CD4-positive, alpha-beta T cell treated with Interleukin-2 at 100 ng/mL for 4 hours (primary cell): ENCODE results near the gene GRIK3.
"Not testable (repeated sequence)": the region's sequence is repeated elsewhere in the genome, so short reads cannot be mapped to it uniquely, and the experiment has no call there.

Experiments
- DNase-seq: peaks from one replicate; pipeline ENCODE4 v3.0.0-alpha.2; 2020; ENCODE audit warnings: low spot score

The GRIK3 gene

DNA sequence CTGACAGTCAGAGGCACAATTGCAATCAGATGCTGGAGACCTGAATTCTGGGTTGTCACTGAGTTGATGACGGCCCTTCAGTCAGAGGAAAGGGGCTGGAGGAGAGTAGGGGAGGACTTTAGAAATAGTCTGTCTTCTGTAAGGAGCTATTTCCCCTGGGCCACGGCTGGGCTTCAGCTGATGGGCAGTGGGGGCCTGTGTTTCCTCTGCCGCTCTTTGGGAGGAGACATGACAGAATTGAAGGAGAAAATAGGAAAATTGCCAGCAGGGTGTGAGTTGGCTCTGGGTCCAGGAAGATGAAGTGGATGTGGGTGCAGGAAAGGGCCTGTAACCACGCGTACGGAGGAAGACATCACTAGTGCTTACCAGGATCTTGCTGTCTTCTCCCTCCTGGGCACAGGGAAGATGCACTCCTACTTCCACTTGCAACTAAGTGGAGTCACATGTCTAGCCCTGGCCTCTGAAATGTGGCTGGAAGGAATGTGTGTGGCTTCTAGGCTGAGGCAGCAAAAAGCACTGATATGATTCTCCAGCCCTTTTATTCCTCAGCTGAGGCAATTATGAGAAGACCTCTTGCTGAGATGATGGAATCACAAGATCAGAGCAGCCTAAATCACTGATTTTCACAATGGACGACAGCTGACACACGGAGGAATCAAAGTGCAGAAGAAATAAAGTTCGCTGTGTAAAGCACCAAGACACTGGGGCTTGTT lies 250.0 kb downstream of the GRIK3 start:
- no peak for DNase-seq

DNA sequence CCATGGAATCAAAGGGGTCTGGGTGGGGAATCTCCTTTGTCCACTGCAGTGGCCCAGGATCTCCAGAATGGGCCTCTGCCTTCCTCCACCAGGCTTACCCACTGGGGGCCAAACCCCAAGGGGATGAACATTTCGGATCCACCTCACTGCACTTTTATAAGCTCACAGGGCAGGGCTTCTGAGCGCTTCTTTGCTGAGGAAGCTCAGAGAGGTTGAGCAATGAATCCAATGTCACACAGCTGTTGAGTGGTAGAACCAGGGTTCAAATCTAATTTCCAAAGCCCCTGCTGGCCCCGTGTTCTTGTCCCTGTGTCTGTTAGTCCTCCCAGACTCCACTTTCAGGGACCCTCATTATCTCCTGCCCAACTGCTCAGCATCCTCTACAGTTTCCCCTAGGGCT lies 250.8 kb downstream of the GRIK3 start:
- DNase-seq = no peak

DNA sequence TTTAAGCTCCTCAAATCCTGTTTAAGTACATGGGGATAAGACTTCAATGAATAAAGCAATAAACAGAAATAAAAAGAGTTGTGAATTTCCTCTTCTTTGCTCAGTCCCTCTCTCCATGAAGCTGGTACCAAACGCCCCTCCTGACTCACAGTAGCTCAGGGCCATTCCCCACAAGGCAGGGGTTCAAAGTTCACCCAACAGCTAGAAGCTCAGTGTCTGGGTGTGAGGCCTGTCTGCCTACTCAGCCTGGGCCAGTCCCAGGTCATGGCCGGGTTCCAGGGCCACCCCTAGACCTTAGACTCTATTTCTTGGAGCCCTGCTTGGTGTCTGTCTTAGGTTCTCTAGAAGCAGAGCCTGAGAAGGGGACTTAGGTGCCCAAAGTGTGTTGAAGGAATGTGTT lies 251.5 kb downstream of the GRIK3 start:
- DNase-seq = no peak

DNA sequence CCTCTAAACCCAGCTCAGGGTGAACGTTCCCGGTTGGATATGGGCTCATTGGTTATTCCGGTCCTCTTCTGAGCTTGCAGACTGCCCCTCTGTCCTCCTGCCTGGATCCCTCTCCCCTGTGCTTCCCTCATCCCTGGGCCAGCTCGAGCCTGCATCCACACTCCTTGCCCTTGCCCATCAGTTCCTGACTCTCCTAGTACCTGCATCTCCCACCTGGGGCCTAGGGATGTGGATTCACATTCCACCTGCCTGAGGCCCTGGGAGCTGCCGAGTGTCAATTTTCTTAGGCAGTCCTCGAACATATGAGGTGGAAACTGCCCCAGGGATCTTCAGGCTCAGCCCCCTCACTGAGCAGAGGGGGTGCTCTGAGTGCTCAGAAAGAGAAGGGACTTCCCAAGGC lies 252.2 kb downstream of the GRIK3 start:
- no peak for DNase-seq

DNA sequence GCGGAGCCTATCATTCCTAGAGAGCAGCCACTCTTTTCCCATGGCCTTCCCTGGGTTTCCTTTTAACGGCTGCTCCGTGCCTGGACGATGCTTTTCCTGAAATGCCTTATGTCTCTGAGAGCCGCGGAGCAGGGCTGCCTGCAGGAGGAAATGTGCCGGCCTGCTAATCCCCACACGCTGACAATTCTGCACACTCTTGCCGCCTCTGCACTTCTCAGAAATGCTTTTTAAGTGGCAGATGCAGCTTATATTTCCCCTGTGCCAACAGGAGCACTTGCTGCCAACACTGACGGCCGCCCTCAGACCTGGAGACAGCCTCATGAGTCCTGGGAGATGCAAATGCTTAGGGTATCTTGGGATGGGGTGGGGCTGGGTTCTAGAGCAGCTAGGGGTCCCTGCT lies 253.2 kb downstream of the GRIK3 start:
- DNase-seq = no peak

DNA sequence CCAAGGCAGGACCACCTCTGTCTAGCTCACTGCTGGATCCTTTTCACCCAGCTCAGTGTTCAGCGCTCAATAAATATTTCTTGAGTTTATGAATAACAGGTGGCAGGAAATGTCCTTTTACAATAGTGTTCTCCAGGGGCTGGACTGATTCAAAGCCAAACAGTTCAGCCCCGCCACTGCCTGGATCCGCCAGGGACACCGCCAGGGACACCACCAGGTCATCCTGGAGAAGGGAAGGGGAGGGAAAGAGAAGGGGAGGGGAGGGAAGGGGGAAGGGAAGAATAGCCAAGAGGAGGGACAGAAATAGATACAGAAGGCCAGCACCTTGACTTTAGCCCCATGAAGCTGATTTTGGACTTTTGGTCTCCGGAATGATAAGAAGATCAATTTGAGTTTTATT lies 255.6 kb downstream of the GRIK3 start:
- DNase-seq = no peak

DNA sequence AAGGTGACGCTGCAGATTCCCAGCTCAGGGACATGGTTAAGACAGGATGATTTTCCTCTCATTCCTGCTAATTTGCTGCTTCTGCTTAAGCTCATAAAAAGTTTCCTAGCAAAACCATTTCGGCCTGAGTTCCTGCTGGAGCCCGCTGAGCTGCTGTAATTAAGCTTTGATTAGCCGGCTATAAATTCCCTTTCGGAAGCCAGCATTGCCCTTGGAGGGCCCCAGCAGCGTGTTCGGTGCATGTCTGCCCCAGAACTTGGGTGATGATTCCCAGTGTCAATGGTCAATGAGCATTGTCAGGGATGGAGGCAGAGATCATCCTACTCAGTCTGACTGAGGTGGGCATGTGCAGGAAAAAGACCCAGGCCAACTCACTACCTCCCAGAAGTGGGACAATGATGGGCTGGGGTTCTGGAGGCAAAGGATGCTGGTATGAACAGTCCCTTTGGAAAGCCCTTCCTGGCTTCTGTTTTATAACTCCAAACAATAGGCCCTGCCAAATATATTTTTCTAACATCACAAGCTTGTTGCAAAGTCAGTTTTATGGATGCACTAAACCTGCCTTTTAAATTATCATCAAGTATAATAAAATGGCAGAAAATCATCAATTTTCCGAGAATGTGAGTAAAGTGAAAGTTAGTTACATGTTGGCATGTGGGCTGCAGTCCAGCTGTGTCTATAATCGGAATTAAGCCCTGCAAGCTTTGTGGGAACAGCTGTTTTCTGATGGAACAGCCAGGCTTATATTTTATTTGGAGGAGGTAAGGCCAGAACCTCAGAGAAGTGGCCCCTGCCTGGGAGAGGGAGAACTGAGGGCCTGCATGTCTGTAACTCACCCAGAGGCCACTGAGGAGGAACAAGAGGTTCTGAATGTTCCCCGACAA lies 257.1 kb downstream of the GRIK3 start:
- no peak for DNase-seq

DNA sequence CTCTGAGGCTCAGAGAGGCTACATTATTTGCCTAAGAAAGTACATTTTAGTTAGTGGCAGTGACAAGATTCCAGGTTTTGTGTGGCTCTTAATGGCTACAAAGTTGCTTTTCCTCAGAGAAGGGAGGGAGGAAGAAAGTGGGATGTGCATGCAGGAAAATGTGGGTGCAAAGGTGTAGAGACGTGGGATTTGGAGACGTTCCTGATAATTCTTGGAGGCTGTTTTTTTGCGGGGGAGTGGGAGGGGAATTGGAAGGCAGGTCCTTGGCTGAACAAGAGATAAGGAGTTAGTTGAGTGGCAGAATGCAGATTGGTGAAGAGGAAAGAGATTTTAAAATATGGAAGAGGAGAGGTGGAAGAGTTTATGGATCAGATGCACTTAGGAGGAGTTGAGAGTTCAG lies 258.1 kb downstream of the GRIK3 start:
- DNase-seq = no peak

DNA sequence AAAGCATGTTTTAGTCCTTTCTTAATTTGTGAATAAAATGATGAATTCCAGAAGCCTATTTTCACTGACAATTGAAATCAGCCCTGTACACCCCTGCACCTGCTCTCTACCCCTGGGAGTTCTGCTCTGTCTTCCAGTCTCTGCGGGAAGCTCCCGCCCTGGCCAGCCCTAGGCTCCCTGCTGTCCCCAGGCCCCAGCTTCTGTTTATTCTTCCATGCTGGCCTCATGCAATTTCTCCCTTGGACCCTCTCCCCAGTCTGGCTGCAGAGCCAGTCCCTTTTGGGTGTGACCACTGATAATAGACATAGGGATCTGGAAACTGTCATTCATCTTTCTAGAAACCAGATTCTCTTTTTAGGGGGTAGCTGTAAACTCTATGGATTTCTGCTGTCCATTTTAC lies 258.6 kb downstream of the GRIK3 start:
- DNase-seq = no peak

DNA sequence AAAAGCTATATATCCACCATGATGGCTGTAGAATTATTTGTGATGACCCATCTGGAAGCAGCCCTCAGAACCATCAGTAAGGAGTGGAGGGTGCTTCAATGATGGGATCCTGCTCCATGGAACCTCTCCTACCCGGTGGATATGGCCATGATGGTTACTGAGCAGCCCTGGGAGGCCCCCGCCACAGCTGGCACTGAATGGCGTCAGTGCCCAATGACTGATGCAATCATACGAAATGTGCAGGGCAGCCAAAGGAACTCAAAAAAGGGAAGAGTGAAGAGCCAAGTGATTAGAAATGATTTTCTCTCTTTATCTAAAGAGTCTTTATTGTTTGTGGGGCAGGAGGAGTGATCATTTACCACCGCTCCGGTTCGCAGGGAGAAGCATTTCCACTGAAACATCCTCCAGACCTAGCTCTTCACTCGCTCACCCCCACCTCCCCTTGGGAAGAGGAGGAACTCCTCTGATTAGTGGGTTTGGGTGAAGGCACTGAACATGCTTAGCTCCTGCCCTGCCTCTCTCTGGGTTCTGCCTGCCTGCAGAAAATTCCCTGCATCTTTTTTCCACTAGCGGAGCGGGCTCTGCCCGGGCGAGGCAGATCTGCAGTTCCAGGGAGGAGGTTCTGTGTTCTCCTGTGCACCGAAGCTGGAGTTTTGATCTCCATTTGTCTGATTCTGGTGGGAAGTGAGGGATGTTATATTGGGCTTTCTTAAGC lies 260.3 kb downstream of the GRIK3 start:
- DNase-seq = no peak

DNA sequence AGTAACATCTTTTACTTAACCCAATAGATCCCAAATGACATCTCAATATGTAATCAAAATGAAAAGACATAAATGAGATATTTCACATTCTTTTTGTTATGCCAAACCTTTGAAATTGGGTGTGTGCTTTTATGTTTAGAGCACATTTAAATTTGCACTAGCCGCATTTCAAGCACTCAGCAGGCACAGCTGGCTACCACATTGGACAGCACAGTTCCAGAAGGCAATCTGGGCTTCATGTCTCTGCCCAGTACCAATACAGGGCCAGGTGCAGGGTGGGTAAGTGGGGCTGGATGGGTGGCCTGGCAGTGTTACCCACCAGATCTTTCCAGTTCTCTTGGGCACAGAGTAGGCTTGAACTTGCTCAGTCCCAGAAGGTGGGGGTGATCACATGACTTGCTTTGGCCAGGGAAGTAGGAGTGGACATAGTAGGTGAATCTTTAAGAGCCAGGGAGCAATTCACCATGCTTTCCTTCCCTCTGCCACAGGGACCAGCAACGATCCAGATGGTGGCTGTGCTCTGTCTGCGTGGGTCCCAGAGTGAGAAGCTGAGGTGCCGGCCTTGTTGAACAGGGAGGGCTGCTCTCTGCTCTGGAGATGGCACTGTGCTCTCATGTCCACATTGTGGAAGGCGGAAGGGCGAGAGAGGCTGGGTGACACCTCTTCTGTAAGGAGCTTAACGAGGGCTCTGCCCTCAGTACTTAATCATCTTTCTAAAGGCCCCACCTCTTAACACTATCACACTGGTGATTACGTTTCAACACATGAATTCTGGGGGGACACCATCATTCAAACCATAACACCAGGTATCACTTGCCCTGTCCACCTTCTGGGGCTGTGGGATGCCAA lies 261.4 kb downstream of the GRIK3 start:
- DNase-seq = no peak

DNA sequence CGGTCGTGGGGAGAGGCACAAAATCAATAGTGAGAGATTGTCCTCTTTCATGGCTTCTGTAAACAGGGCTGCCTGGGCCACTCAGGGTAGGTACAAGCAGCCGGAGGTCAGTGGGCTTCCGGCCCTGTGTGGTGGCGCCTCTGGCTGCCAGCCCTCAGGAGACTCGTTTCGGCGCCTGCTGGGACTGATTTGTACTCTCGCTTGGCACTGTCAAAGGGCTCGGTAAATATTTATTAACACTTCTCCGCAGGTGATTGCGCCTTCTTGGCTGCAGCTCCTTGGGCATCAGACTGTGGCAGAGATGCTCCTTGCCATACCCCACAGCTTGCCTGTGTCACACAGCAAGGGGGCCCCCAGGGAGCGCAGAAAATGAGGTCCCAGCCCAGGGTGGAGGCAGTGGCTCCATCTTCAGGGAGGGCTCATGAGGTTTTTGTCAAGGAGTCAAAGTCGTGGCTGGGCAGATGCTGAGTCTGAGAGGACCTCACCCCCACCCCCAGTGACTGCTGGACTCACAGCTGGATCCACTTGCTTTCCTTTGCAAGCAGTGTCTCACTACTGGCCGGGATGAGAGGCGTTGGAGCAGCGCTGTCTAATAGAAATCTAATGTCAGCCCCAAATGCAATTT lies 262.5 kb downstream of the GRIK3 start:
- DNase-seq = no peak

DNA sequence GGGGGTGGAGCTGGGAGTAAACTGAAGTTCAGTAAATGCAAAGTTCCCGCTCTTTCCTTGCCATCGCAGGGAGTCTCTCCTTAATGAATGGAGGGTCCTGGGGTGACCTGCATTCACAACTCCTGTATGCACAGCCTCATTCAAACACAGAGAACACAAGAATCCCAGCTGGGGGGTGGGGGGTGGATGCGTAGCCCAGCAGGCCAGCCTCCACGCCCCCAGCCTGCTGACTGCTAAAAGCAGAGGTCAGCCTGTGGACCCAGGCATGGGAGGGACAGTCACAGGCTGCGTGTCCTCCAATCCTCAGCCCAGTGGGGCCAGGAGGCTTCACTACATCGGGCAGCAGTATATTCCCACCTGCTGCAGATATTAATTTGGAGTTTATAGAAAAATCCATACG lies 263.1 kb downstream of the GRIK3 start:
- DNase-seq = no peak

DNA sequence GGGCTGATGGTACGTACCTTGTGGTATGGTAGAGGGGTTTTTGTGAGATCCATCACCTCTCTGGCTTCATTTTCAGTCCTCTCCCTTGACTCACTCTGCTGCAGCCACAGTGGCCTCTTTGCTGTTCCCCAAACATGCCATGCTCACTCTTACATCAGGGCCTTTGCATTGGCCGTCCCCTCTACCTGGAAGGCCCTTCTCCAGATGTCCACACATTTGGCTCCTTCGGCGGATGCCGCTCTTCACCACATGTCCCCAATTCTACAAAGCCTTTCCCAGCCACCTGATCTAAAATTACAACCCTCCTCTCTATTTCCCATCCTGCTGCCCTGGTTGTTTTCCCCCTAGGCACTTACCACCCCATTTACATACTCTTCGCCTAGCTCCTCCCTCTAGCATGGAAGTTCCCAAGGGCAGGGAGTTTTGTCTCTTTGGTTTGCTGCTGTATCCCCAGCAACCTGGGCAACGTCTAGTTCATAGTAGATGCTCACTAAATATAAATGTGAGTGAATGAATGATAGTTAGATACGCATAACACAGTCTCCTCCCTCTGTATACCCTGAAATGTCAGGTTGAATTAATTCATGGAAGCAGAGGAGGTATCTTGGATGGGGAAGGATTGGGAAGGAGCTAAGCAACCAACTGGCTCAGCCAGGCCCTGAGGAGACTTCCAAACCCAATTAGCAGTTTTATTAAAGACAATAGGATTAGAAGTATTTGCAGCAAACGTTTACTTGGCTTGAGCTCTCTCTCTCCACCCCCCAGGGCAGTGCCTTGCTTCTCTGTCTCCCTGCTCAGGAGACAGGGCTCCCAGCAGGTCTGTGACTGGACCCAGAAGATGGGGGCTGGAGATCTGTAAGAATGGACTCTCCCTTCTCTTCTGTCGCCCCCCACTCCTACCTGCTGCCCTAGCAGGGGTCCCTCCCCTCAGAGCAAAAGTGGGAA lies 264.2 kb downstream of the GRIK3 start:
- DNase-seq = no peak

DNA sequence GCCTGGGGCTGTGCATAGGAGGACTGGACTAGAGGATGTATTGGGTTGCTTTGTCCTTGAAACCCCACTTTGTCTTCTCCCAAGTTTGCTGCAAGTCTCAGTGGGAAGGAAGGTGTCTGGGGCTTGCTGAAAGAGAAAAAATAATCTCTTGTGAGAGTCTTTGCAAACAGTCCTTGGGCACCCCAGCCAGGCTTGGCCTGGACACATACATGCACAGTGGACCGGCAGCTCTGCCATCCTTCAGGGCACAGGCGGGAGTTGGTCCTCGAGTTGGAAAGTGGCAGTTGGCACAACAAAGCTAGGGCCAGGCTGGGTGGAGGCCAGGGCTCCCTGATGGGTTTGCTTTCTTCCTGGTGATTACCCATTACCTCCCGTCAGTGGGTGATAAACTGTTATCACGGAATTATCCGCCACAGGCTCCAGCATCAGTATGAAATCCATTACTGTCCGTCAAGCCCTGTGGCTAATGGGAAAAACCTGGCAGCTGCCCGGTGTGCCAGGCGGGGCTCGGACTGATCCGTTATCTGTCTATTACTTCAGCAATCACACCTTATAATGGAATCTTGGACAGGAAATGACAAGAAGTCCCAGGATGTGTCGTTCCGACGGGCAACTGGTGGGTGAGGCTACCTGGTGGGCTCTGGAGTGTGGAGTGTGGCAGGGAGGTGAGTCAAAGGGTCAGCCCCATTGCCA lies 265.7 kb downstream of the GRIK3 start:
- no peak for DNase-seq

DNA sequence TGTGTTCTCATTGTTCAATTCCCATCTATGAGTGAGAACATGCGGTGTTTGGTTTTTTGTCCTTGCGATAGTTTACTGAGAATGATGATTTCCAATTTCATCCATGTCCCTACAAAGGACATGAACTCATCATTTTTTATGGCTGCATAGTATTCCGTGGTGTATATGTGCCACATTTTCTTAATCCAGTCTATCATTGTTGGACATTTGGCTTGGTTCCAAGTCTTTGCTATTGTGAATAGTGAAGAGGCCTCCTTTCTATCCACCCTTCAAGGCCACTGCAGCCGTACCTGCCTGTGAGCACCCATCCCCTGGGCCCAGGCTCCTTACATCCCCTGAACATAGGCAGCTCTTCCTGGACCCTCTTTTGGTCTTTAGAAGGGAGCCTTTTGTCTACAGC lies 266.9 kb downstream of the GRIK3 start:
- DNase-seq = not testable (repeated sequence)

DNA sequence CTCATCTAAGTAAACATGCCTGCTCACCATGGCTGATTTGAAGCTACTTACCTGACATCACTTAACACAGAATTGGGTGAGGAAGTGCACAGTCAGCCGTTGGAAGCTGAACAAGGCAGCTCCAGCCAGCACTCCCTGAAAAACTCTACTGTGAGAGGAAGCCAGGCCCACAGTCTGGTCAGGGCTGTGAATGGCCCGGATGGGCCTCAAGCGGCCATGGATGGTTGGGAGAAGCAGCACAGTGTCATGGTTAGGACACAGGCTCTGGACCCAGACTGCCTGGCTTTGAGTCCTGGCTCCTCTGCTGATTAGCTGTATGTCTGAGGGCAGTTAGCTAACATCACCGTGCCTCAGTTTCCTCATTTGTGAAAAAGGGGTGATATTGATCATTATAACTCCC lies 267.8 kb downstream of the GRIK3 start:
- no peak for DNase-seq

DNA sequence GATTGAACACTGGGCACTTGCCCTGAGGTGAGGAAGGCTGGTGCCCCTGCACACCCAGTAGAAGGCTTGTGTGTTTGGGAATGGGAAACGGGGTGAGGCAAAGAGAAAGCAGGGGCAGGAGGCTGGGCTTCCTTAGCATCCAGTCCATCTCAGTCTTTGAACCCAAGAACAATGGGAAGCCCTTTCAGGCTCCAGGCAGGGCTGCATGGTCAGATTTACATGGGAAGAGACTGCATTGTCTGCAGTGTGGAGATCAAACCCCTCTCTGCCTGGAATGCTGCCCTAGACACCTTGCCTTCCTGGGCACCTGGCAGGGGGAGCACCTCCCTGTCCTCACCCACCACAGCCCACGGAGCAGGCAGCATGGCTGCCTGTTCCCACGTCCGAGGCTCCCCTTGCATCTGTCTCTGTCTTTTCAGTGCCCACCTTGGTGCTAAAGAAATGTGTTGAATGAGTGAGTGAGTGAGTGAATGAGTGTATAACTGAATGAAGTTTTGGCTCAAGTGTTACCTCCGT lies 268.5 kb downstream of the GRIK3 start:
- no peak for DNase-seq

DNA sequence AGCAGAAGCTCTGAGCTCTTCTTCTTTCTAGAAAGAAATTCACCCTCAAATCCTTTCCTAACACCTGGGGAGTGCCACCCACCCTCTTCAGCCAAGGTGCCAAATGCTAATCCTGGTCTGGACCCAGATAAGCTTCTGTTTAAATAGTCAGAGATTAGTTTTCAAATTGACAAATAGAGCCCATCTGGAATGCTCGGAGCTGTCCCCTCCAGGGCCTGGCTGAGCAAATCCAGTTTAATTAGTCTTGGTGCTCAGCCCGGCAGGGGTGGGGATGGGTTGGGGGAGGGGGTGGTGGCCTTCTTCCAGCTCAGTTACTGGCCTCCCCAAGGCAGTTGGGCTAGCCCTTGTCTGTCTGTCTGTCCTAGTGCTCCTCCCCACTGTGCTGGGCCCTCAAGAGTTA lies 269.5 kb downstream of the GRIK3 start:
- no peak for DNase-seq

DNA sequence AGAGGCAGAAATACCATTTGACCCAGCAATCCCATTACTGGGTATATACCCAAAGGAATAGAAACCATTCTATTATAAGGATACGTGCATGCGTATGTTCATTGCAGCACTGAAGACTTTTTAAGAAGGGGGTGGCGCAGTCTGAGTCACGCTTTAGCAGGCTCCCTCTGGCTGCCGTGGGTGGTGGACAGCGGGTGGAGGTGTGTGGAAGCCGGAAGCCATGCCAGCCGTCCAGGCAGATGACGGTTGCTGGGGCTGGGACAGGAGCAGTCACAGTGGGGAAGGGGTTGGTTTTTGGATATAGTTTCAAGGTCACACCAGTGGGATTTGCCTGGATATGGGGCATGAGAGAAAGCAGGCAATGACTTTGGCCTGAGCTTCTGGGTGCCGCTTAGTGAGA lies 270.5 kb downstream of the GRIK3 start:
- DNase-seq = no peak
